Suppressor macrophage treated with lipopolysaccharide for 4 hours (primary cell): ENCODE data around the gene GIT1.
A peak's percentile ranks its signal among the peaks of the same experiment; 100 is the strongest.

Experiments used
- DNase-seq: peaks from one replicate; pipeline ENCODE4 v3.0.0-alpha.2; 2020

Gene GIT1

DNA sequence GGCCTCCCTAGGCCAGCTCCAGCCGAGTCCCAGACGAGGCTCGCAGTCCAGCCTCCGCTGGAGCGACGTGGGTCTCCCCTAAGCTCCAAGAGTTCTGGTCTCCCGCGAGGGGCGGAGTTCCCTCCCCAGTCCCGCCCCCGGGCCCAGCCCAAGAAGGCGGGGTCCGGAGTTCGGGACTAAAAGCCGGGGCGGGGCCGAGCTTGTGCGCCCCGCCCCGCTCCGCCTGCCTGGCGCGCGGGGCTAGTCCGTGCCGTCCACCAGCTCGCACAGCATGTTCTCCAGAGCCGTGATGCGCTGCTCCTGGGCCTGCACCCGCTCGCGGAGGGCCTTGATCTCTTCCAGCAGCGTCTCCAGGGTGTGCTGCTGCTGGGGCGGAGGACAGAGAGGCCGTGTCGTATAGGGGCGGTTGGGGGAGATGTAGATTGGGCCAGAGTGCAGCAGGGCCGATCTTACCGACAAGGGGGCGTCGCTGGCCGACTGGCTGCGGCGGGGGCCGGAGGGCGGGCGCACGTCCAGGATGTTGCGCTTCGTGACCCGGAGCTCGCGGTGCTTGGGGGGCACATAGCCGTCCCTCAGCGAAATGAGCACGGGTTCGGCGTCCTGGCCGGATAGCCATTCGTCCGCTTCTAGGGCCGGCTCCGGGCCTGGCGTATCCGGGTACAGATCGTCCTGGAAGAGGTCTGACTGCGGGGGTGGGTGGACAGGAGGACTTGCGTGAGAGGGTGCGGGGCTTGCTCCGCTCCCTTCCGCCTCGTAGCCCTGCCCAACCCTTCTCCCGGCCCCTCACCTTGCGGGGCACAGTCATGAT, 26.2 kb upstream of the GIT1 start:
- DNase-seq: peak; percentile 94

DNA sequence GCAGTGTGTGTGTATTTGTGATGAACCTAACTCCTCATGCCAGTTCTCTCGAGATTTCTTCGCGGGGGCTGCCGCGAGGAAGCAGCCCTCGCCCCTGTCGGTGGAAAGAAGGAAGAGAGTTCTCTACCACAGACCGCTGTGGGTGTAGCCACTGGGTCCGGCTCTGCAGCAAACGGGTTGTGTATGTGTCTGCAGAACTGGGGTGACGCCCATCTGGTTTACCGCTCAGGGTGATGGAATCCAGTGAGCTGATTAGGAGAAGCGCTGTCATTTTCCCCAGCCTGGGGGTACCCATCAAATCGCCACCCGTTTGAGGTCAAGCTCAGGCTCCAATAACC, 25.6 kb upstream of the GIT1 start:
- DNase-seq: peak; percentile 58

DNA sequence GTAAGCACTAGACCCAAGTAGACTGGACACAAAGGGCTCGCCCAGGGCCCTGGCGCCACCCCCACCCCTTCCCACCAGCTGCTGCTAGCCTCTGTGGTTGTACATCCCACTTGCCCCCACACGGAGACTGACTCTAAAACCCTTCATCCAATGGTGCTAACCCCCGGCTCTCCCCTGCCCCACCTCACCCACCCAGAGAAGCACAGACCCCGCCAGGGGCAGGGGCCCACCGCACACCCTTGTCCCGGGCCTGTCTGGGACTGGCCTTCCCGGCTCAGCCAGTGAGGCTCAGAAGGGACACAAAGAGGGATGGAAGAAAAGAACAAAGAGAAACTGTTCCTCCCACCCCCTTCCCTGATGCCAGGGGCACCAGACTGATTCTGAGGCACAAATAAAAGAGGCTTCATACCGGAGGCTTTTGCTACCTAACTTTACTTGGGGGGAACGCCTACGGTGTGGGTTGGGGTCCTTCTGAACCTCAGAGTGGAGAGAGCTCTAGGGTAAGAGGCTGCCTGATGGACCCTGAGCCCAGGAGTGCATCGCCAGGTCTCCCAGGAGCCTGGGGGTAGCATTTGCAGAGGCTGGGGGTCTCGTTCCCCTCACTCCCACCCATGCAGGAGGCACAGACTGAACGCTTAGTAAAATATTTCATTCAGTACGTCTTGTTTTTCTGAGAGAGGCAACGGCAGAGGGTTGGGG, 25.1 kb upstream of the GIT1 start:
- no peak for DNase-seq

GRCh38 chr17:29613856-29614255, 24.4 kb upstream of the GIT1 start:
- DNase-seq: no peak

DNA sequence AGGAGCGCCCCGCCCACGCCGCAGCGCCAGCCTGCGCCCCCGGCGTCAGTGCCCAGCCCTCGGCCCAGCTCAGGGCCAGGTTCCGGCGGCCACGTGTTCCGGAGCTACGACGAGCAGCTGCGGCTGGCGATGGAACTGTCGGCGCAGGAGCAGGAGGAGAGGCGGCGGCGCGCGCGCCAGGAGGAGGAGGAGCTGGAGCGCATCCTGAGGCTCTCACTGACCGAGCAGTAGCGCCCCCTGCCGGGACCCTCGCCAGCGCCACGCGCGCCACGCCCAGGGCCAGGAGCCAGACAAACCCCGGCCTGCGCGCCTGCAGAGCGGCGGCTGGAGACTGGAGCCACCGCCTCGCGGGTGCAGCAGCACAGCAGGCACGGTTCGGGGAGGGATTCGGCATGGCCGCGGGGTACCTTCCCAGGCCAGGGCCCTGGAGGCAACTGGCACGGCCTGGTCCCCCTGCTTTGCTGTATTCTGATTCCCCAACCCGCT, 23.9 kb upstream of the GIT1 start:
- peak; percentile 96 for DNase-seq

GRCh38 chr17:29612404-29613280, 23.2 kb upstream of the GIT1 start:
- DNase-seq: no peak

GRCh38 chr17:29612094-29612403, 22.6 kb upstream of the GIT1 start:
- no peak for DNase-seq

DNA sequence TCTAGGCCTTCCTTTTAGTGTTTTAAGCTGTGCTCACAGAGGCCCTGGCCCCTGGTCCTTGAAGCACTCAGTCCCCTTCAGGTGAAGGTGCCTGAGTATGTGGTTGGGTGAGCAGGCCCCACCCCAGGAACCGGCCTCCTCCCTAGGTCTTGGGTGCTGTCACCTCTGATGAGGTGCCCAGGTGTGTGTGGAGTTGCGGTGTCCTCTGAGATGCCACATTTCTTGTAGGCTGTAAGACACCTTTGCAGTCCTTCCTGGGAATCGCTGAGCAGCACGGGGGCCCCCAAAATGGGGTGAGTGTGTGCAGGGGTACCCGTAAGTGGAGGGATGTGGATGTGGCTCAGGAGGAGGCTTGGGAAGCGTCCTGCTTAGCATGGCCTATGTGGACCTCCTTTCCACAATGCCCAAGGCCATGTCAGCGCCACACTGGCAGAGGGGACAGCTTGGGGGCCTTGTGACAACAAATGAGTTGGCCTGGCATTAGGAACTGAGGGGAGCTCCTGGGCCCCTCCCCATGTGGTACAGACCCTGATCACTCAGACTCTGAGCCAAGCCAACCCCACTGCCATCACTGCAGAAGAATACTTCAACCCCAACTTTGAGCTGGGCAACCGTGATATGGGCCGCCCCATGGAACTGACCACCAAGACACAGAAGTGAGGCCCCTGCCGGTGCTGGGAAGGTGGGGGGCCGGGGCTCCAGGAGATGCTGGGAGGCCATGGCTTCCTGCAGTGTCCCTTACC, 22.1 kb upstream of the GIT1 start:
- no peak for DNase-seq

DNA sequence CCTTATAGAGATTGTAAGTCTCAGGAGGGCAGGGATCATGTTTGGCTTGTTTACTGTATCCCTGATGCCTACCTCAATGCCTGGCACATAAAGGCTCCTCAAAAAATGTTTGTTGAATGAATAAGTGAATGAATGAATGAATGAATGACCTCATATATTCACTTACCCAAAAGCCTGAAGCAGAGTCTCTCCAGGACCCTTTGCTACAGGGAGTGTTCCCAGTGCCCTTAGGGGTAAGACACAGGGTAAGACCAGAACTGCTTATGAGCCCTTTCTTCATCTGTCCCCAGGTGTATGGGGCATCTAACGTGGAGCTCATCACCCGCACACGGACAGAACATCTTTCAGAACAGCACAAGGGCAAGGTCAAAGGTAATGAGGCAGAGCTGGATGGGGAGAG, 20.9 kb upstream of the GIT1 start:
- DNase-seq: no peak

DNA sequence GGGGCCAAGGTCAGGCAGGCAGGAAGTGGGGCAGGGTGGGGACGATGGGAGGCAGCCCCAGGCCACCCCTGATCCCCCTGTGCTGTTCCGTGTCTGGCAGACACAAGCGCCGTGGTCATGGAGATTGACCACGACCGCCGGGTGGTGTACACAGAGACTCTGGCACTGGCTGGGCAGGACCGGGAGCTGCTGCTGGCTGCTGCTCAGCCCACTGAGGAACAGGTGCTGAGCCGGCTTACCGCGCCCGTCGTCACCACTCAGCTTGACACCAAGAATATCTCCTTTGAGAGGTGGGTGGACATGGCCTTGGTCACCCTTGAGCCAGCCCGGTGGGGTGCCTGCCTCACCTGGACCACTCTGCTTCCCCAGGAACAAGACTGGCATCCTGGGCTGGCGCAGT, 19.5 kb upstream of the GIT1 start:
- no peak for DNase-seq

DNA sequence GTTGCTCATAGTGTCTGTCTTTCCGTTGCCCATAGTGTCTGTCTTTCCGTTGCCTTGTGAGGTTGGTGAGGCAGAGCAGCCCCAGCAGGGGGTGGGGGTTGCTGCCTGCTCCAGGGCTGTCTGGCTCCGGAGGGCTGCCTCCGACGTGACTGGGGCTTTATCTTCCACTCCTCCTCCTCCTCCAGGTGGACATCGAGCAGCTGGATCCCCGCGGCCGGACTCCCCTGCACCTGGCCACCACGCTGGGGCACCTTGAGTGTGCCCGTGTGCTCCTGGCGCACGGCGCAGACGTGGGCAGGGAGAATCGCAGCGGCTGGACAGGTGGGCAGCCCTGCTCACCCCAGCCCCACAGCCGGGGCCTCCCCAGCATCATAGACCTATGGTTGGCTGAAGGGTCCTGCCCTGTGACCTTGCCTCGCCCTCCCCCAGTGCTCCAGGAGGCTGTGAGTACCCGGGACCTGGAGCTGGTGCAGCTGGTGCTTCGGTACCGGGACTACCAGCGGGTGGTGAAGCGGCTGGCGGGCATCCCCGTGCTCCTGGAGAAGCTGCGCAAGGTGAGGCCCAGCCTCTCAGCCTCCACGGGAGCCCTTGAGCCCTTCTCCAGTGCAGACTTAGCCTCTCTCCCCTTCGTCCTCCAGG, 18.2 kb upstream of the GIT1 start:
- DNase-seq: no peak

- DNase-seq: no peak
Measured at GRCh38 chr17:29603109-29603674, 13.7 kb upstream of the GIT1 start.

DNA sequence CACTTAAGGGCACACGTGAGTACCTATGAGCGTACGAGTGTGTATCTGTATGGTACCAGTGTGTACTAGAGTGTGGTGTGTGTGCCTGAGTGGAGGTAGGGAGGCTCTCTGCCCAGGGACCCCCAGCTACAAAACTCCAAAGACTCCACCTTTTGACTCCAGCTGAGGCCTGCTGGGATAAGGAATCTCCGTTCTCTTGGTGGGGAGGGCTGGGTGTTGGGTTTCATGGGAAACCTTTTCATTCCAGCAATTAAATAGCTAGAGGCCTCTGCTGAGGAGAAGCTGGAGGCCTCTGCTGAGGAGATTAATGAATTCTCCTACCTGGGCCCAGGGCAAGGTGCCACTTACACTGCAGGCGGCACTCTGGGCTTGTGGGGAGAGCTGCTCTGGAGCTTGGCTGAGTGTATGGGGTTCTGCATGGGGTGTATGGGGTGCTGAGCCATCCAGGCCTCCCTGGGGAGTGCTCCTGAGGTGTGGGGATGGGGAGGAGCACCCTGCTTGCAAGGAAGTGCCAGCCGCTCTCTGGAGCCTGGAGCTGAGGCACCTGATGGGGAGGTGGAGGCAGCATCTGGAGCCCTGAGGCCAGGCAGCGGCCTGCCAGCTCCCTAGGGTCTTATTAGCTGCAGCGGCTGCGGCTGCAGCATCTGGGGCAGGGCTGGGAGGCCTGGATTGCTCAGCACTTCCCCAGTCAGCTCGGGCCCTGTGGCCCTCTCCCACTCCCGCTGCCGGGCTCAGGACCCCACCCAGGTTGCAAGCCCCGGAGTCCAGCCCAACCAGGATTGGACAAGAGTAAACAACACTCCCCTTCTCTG, 8.1 kb upstream of the GIT1 start:
- no peak for DNase-seq

DNA sequence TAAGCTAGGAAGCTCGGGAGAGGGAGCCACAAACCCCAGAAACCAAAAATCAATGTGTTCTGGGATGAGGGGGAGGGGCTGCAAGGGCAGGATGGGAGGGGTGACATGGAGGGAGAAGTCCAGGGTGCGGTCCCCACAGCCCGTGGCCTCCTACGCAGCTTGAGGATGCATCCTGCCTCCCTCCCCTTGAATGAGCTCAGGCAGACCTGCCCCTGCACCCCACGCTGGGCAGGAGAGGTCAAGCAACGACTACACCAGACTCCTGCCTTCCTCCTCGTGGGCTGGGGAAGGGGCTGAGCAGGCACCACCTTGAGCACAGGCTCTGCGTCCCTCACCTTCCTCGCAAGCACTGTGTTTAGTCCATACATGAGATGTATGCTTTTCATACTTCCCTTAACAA, 7.4 kb upstream of the GIT1 start:
- DNase-seq: no peak

DNA sequence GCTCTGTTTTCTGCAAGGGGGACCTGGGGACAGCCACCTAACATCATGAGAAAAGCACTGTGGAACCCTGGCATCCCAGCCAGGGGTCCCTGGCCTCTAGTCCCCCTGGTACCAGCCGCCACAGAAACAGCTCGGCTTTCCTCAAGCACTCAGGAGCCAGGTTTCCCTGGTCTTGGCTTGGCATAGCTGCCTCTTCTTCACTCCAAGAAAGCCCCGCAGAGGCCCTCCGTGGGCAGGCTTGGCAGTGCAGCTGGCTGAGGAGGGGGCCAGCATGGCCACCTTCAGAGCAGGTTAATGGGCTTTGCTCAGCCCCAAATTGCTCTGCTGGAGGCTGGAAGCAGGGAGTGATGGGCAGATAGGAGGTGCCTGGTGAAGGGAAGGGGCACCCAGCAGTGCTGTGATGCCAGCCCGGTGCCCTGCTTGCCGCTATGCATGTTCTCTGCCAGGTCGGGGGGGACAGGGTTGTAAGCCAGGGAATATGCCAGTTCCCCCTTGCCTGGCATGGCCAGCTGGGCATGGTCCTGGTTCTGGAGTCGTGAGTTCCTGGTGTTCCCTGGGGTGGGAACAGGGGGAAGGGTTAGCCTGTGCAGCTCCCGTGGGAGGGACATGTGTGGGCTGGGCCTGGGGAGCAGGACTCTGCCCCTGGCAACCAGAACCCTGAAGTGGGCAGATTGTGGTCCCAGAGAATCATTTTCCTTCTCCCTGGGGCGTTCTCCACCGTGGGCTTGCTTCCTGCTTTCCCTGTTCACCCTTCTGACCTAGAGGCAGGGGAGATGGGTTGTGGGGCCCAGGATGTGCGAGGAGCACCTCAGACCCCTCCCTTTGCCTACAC, 6.7 kb upstream of the GIT1 start:
- no peak for DNase-seq

DNA sequence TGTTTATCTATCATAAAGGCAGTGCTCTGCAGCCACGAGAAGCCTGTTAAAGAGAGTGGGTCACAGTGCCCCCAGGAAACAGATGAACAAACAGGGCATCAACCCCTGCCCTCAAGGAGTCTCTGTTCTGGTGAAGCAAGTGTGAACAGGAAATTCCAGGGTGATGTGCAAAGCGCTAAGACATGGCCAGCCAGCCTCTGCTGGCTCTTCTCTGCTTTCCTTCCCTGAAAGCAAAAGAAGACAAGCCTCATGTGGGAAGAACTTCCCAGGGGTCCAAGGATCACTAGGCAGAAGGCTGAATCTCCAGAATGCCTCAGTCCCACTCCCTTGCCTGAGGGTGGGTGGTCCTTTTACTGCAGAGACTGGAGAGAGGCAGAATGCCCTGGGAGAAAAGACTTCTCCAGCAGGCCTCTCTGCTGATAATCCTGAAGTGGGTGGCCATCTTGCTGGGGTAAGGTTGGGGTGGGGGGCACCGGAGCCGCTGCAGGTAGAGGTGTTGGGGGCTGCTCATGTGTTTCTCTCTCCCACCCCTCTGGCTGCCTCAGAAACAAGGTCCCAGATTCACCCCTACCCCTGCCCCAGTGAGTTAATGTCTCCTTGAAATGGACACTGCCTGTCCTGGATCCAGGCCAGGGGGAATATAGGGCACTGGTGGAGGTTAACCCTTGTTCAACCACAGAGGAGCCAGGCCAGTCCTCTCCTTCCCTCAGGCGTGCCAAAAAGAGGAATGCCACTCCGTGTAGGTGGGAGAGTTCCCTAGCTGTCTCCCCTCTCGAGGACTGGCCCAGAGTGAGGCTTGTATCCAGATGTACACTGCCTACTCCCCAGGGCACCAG, 5.9 kb upstream of the GIT1 start:
- DNase-seq: no peak

GRCh38 chr17:29594519-29595090, 5.2 kb upstream of the GIT1 start:
- no peak for DNase-seq

DNA sequence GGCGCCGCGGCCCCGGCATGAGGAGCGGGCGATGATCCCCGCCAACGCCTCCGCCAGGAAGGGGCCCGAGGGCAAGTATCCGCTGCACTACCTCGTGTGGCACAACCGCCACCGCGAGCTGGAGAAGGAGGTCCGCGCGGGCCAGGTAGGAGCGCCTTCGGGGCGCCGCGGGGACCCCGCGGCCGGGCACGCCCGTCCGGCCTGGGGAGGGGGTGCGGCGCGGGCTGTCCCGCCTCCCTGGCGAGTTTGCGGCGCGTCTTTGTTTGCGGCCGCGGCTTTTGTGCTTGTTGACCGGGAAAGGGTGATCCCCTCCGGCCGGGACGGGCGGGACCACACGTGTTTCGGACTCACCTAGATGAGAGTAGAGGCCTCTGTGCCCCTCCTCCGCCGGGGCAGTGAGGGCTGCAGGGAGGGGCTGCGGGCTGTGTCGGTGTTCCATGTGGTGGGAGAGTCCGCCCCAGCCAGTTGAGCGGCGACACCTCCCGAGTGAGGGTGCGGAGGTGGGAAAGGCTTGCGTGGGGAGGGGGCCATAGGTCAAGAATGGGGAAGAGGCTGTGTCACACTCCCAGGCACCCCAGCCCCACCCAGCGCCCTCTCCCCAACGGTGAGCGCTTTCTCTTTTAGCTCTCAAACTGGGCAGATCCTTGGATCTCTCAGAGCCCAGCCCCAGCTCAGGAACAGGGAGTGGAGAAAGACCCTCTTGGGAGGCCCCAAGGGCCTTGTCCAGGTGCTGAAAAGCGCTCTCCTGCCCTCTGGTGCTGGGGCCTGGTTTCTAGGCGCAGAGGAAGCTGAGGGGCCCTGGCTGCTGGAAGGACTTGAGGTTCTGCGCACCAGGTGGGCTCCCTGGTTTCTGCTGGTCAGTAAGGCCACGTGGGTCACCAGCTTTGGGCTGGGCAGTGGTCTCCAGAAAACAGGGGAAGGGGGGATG, 4.4 kb upstream of the GIT1 start:
- no peak for DNase-seq
